HL-60 (cell line): ENCODE results near the gene RECQL5.

Experiments
- DNase-seq, 2 experiments: peaks; one replicate each; pipeline ENCODE4 v3.0.0-alpha.2; 2010 to 2020; ENCODE audit warnings: low read depth in 1 of 2, low spot score in 1 of 2
- H3K27ac ChIP-seq: fragments of 250-450 bp; sonication (Bioruptor Pico); replicated peaks from 2 replicates; pipeline ENCODE4 v1.5.1; 2020; ENCODE audit warnings: mild to moderate bottlenecking, moderate library complexity
- H3K27me3 ChIP-seq: fragments of 250-450 bp; sonication (Bioruptor Pico); 2 replicates; pipeline ENCODE4 v1.5.1; 2021; ENCODE audit warnings: mild to moderate bottlenecking, moderate library complexity; ENCODE audit not compliant: insufficient read depth, poor library complexity, severe bottlenecking
- H3K4me3 ChIP-seq: replicated peaks from 2 replicates; pipeline ENCODE4 v1.5.1; 2011; ENCODE audit warnings: mild to moderate bottlenecking, control low read depth, low read length; ENCODE audit not compliant: insufficient read depth
- GABPA ChIP-seq: IDR thresholded peaks from 2 replicates; pipeline ENCODE4 v1.6.1; 2012; ENCODE audit warnings: low read depth
- POLR2AphosphoS5 ChIP-seq: IDR thresholded peaks from 2 replicates; pipeline ENCODE4 v1.6.1; 2012; ENCODE audit warnings: low read depth
- SPI1 ChIP-seq: IDR thresholded peaks from 2 replicates; pipeline ENCODE4 v1.6.1; 2012; ENCODE audit warnings: low read depth, mild to moderate bottlenecking, borderline replicate concordance
- TF ChIP-seq, protein P1 (sequence below): IDR thresholded peaks from 2 replicates; pipeline ENCODE4 v1.6.1; 2012; ENCODE audit warnings: low read depth; ENCODE audit not compliant: insufficient replicate concordance
- TF ChIP-seq, protein P2 (sequence below): IDR thresholded peaks from one replicate; pipeline ENCODE4 v1.5.1; 2011; ENCODE audit warnings: low read length, control low read depth, inconsistent platforms; ENCODE audit not compliant: insufficient read depth

Gene RECQL5

DNA sequence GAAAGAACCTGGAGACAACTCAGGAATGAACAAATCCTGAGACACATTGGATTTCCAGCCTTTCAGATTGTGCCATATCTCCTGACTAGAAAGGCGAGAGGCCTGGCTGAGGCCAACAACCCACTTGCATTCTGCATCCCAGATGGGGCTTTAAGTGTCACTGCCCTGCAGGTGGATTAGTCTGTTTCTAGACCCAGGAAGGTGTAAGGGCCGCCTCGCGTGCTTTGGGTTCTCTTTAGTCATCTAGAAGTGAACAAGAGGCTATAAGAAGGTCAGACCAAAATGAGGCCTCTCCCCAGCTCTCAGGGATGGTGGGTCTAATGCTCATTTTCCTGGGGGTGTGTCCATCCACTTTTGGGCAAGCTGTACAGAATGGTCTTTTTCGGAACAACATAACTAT is 5.1 kb upstream of the RECQL5 start:
- H3K27ac ChIP-seq, result no peak overlapping the region
- H3K4me3 ChIP-seq, result no peak overlapping the region
- DNase-seq, result no peak
- H3K27me3 ChIP-seq, result no peaks in the 10 kb centered on the region
- no peak for TF ChIP-seq GABPA
- TF ChIP-seq POLR2AphosphoS5, result no peak
- no peak for TF ChIP-seq SPI1
- TF ChIP-seq, protein P1, sequence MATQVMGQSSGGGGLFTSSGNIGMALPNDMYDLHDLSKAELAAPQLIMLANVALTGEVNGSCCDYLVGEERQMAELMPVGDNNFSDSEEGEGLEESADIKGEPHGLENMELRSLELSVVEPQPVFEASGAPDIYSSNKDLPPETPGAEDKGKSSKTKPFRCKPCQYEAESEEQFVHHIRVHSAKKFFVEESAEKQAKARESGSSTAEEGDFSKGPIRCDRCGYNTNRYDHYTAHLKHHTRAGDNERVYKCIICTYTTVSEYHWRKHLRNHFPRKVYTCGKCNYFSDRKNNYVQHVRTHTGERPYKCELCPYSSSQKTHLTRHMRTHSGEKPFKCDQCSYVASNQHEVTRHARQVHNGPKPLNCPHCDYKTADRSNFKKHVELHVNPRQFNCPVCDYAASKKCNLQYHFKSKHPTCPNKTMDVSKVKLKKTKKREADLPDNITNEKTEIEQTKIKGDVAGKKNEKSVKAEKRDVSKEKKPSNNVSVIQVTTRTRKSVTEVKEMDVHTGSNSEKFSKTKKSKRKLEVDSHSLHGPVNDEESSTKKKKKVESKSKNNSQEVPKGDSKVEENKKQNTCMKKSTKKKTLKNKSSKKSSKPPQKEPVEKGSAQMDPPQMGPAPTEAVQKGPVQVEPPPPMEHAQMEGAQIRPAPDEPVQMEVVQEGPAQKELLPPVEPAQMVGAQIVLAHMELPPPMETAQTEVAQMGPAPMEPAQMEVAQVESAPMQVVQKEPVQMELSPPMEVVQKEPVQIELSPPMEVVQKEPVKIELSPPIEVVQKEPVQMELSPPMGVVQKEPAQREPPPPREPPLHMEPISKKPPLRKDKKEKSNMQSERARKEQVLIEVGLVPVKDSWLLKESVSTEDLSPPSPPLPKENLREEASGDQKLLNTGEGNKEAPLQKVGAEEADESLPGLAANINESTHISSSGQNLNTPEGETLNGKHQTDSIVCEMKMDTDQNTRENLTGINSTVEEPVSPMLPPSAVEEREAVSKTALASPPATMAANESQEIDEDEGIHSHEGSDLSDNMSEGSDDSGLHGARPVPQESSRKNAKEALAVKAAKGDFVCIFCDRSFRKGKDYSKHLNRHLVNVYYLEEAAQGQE, result no peak
- TF ChIP-seq, protein P2, sequence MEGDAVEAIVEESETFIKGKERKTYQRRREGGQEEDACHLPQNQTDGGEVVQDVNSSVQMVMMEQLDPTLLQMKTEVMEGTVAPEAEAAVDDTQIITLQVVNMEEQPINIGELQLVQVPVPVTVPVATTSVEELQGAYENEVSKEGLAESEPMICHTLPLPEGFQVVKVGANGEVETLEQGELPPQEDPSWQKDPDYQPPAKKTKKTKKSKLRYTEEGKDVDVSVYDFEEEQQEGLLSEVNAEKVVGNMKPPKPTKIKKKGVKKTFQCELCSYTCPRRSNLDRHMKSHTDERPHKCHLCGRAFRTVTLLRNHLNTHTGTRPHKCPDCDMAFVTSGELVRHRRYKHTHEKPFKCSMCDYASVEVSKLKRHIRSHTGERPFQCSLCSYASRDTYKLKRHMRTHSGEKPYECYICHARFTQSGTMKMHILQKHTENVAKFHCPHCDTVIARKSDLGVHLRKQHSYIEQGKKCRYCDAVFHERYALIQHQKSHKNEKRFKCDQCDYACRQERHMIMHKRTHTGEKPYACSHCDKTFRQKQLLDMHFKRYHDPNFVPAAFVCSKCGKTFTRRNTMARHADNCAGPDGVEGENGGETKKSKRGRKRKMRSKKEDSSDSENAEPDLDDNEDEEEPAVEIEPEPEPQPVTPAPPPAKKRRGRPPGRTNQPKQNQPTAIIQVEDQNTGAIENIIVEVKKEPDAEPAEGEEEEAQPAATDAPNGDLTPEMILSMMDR, result no peak

DNA sequence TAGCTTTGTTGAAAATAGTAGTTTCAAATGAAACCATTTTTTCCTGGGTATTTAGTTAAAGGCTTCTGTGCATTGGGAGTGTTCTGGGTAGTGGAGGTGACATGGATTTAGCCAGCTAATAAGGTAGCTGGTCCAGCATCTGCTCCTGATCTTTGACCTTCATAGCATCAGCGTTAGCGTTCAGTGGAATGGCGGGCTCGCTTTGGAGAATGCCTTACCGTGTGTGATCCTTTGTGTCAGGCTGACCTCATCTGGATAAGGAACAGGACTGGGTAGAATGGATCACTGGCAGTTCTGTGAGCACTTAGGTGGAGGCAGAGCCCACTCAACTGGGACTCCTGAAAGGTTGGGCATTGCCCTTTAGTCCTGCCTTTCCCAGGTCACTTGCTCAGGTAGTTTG is 3.9 kb upstream of the RECQL5 start:
- TF ChIP-seq, protein P1, result no peak
- no peak for TF ChIP-seq SPI1
- TF ChIP-seq POLR2AphosphoS5, result no peak
- TF ChIP-seq, protein P2, result no peak
- TF ChIP-seq GABPA, result no peak
- no peak for DNase-seq
- no peaks in the 10 kb centered on the region for H3K27me3 ChIP-seq
- no peak overlapping the region for H3K27ac ChIP-seq
- no peak overlapping the region for H3K4me3 ChIP-seq

DNA sequence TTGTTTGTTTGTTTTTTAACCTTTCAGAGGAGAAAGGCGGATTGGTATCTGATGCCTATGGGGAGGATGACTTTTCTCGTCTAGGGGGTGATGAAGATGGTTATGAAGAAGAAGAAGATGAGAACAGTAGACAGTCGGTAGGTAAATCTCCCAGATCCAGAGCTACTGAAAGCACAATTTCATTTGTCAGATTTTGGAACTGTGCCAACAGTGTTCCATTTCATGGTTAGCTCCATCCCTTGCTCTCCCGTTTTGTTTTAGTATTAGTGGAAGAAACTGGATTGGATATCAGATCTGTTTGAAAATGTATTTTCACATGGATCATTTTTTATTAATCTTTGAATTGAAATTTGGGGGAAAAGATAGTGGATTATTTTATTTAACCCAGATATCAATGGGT is 1.5 kb upstream of the RECQL5 start:
- DNase-seq, result no peak
- TF ChIP-seq GABPA (no peak), SPI1 (no peak)
- TF ChIP-seq, protein P1, result no peak
- TF ChIP-seq, protein P2, result no peak
- no peaks in the 10 kb centered on the region for H3K27me3 ChIP-seq
- H3K27ac ChIP-seq, result no peak overlapping the region
- no peak overlapping the region; the same call in 1 of the 2 replicates for H3K4me3 ChIP-seq
